Neuron (in vitro differentiated cells): ENCODE data around the gene STAB2.

Source experiments
- H2AFZ ChIP-seq: one replicate; pipeline ENCODE4 v1.6.1; 2013; ENCODE audit warnings: low read depth, mild to moderate bottlenecking, inconsistent platforms, low read length, moderate library complexity
- H3K27me3 ChIP-seq: one replicate; pipeline ENCODE4 v1.6.1; 2013; ENCODE audit warnings: low read length; ENCODE audit not compliant: insufficient read depth
- H3K36me3 ChIP-seq: one replicate; pipeline ENCODE4 v1.6.1; 2013; ENCODE audit warnings: low read length; ENCODE audit not compliant: insufficient read depth
- H3K4me1 ChIP-seq: one replicate; pipeline ENCODE4 v1.6.1; 2013; ENCODE audit warnings: low read length; ENCODE audit not compliant: insufficient read depth
- H3K4me3 ChIP-seq: 2 replicates; pipeline ENCODE4 v1.5.1; 2013; ENCODE audit warnings: mild to moderate bottlenecking, low read length, moderate library complexity
- H3K9me3 ChIP-seq: one replicate; pipeline ENCODE4 v1.6.1; 2013; ENCODE audit warnings: low read length

The STAB2 gene

DNA sequence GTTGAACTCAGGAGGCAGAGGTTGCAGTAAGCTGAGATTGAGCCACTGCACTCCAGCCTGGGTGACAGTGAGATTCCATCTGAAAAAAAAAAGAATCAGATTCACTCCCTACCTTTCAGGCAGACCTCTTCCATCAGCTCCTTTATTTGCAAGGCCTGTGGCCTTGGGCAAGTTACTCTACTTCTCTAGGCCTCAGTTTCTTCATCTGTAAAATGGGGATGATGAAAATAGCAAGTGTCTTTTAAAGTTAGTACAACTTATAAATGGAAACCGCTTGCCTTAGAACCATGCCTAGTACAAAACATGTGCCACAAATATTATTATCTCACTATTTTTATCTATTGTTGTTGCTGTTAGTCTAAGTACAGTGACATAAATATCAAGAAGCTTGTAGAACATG is 84.3 kb downstream of the STAB2 start:
- H3K9me3 ChIP-seq, result no peaks in the 10 kb centered on the region
- no peaks in the 10 kb centered on the region for H3K36me3 ChIP-seq
- no peak overlapping the region for H2AFZ ChIP-seq
- no peaks in the 10 kb centered on the region for H3K27me3 ChIP-seq
- no peak overlapping the region for H3K4me3 ChIP-seq
- H3K4me1 ChIP-seq, result no peaks in the 10 kb centered on the region

DNA sequence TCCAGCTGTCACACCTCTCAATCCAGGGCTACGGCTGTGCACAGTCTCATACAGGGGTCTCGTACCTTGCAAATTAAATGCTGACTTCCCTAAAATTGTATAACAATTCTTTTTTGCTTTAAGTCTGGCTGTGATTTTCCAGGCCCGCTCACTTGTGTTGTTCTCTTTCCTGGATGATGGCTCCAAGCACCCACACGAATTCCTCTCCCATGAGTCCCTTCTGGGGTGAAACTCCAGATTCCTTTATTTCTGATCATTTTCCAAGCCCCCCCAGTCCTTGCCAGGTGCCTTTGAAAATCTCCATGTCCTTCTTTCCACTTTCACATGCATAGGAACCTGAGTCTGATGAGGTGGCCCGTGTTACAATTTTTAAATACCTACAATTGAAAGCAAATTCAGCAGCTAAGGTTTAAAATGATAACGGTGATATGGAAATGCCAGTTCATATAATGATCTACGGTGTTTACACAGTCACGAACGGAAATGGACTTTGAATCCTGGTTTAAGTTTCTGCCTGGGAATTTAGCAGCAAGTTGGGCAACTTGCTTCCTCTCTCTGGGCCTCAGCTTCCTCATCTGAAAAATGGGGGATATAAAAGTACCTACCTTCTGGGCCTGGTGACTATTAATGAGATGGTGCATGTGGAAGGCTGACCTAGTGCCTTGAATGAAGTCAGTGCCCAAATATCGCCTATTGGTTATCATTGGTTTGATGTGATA is 85.5 kb downstream of the STAB2 start:
- Histone ChIP-seq H3K27me3 (no peaks in the 10 kb centered on the region), H3K4me1 (no peaks in the 10 kb centered on the region), H3K36me3 (no peaks in the 10 kb centered on the region), H3K4me3 (no peak overlapping the region), H2AFZ (no peak overlapping the region), H3K9me3 (no peaks in the 10 kb centered on the region)

DNA sequence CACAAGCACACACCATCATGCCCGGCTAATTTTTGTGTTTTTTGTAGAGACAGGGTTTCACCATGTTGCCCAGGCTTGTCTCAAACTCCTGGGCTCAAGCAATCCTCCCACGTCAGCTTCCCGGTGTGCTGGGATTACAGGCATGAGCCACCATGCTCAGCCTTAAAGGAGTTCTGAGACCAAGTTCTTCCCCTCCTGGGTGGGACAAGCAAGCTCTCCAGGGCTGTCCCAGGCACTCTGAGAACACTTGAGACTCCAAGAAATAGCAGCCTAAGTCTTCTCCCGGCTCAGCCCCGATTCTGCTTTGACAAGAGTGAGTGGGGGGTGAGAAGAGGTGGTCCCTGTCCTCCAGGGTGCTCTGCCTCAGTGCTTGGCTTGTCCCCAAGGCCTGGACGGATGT is 86.4 kb downstream of the STAB2 start:
- Histone ChIP-seq H3K4me3 (no peak overlapping the region), H3K4me1 (no peaks in the 10 kb centered on the region), H3K9me3 (no peaks in the 10 kb centered on the region), H3K36me3 (no peaks in the 10 kb centered on the region), H3K27me3 (no peaks in the 10 kb centered on the region), H2AFZ (no peak overlapping the region)

DNA sequence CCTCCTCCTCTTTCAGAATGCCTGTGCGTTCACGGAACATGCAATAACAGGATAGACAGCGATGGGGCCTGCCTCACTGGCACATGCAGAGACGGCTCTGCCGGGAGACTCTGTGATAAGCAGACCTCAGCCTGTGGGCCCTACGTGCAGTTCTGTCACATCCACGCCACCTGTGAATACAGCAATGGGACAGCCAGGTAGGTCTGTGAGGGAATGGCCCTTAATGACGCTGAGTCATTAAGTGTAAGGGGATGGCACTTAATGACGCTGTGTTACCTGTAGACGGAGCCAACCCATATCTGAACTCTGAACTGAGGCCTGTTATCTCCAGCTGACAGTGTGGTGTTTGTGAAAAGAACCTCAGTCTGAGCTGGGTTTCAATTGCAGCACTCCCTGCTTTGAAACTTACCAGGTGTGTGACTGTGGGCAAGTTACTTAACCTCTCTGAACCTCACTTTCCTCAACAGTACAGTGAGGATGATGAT is 86.9 kb downstream of the STAB2 start:
- H3K4me3 ChIP-seq, result no peak overlapping the region
- H3K9me3 ChIP-seq, result no peaks in the 10 kb centered on the region
- no peaks in the 10 kb centered on the region for H3K4me1 ChIP-seq
- H2AFZ ChIP-seq, result no peak overlapping the region
- H3K36me3 ChIP-seq, result no peaks in the 10 kb centered on the region
- H3K27me3 ChIP-seq, result no peaks in the 10 kb centered on the region

DNA sequence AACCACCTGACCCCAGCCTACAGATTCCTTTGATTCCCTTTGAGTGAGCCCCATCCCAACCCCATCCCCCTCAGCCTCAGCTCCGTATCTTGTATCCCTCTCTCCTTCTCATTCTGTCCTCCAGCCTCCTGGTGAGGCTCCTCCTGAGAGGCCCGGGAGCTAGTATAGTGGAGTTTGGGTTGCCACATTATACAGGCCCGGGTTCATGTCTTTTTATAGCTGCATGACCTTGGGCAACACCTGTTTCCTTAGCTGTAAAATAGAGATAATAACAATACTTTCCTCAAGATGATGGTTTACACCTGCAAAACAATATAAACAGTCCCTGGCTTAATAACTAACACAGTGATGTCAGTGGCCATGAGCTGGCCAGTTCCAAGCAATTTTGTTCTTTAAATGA is 89.8 kb downstream of the STAB2 start:
- H3K4me1 ChIP-seq, result no peaks in the 10 kb centered on the region
- no peaks in the 10 kb centered on the region for H3K9me3 ChIP-seq
- H3K4me3 ChIP-seq, result no peak overlapping the region
- no peaks in the 10 kb centered on the region for H3K27me3 ChIP-seq
- no peak overlapping the region for H2AFZ ChIP-seq
- H3K36me3 ChIP-seq, result no peaks in the 10 kb centered on the region

DNA sequence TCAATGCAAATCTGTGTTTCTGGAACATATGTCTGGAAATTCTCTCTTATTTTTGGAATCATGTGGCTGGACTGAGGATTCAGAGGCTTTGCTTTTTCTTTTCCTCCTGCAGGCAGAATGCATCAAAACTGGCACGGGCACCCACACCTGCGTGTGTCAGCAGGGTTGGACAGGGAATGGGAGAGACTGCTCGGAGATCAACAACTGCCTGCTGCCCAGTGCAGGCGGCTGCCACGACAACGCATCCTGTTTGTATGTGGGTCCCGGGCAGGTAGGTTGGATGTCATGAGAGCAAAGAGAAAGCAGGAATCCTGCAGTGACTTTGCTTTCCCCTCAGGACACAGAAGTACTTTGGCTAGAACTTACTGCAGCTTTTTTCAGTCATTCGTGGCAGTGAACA is 90.3 kb downstream of the STAB2 start:
- no peak overlapping the region for H3K4me3 ChIP-seq
- no peaks in the 10 kb centered on the region for H3K36me3 ChIP-seq
- no peak overlapping the region for H2AFZ ChIP-seq
- peaks cover 2% of the 10 kb centered on the region for H3K27me3 ChIP-seq
- no peaks in the 10 kb centered on the region for H3K4me1 ChIP-seq
- H3K9me3 ChIP-seq, result no peaks in the 10 kb centered on the region

DNA sequence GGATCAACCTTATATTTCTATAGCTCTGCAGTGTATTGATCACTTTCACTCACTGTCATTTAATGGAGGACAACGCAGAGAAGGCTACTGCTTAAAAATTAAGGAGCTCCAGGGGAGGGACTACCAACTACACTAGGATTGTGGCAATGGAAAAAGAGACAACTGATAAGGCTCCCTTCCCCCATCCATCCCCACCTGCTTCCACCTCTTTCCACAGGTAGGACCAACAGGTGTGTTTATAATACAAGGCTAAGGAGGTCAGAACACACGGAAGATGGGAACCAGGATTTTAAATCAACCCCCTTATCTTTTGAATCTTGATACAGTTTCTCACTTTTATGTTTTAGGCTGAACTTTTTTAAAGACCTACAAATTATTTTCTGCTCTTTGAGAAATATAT is 90.8 kb downstream of the STAB2 start:
- Histone ChIP-seq H3K4me3 (no peak overlapping the region), H2AFZ (no peak overlapping the region)

DNA sequence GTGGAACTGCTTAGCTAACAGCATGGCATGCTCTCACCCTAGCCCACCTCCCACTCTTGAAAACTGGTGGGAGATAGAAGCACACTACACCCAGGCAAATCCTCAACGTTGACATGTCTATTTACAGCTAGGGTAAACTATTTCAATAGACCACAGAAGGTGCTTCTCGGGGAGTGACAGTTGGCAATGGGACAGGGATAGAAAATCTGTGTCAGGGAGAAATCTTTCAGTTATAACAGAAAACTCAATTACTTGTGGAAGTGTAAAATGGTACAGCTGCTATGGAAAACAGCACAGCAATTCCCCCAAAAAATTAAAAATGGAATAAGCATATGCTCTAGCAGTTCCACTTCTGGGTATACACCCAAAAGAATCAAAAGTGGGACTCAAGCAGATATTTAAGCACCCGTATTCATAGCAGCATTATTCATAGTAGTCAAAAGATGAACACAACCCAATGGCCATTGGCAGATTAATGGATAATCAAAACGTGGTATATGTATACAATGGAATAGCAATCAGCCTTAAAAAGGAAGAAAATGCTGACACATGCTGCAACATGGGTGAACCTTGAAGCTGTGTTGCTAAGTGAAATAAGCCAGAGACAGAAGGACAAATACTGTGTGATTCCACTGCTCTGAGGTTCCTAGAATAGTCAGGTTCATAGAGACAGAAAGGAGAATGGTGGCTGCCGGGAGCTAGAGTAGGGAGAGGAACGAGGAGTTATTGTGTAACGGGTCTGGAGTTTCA is 92.5 kb downstream of the STAB2 start:
- Histone ChIP-seq H3K4me1 (no peaks in the 10 kb centered on the region), H3K36me3 (no peaks in the 10 kb centered on the region), H3K27me3 (peaks cover 2% of the 10 kb centered on the region), H3K4me3 (no peak overlapping the region), H2AFZ (no peak overlapping the region), H3K9me3 (no peaks in the 10 kb centered on the region)

More for the DNA sequence above, 90.8 kb downstream of the STAB2 start:
- Histone ChIP-seq H3K4me1 (no peaks in the 10 kb centered on the region), H3K9me3 (no peaks in the 10 kb centered on the region), H3K27me3 (peaks cover 2% of the 10 kb centered on the region), H3K36me3 (no peaks in the 10 kb centered on the region)

DNA sequence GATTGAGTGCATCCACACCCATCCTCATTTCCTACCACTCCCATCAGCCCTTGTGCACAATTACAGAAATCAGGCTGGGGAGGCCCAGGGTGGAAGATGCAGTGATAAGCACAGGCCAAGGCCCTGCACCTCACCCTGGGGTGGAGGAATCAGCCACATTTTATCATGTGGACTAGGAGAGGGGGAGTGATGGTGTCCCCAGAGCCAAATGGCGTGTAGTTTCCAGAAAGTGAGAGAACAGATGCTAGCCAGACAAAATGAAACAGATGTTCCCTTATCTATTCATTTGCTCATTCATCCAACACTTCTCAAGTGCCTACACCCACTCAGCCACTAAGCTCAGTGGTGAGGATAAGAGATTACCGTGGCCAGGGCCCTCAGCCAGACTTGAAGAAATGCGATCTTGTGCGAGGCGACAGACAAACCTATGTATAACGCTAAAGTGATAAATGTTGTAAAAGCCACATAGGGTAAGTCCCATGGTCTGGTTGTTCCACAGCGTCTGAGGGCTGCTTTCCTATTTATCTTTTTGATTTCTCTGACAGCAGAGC is 93.6 kb downstream of the STAB2 start:
- Histone ChIP-seq H2AFZ (no peak overlapping the region), H3K36me3 (no peaks in the 10 kb centered on the region), H3K4me1 (no peaks in the 10 kb centered on the region), H3K4me3 (no peak overlapping the region), H3K9me3 (no peaks in the 10 kb centered on the region), H3K27me3 (peaks cover 2% of the 10 kb centered on the region)

DNA sequence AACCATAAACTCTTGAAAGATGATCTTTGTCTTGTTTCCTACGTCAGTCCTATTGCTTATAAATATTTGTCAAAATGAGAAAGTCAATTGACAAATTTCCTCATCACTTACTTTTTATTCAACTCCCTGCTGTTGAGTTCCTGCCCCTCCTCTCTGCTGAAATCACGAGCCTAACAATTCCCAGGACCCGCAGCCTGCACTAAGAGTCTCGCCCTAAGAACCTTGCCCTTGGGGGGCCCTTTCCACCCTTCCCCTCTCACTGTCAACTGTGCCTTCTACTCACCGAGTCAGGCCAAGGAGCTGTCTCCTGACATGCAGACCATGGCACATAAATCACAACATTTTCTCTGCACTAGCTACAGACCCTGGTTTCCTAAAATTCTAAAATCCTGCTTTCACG is 99.0 kb downstream of the STAB2 start:
- Histone ChIP-seq H3K4me3 (no peak overlapping the region), H3K9me3 (no peaks in the 10 kb centered on the region), H2AFZ (no peak overlapping the region), H3K36me3 (no peaks in the 10 kb centered on the region), H3K27me3 (peaks cover 2% of the 10 kb centered on the region), H3K4me1 (no peaks in the 10 kb centered on the region)

DNA sequence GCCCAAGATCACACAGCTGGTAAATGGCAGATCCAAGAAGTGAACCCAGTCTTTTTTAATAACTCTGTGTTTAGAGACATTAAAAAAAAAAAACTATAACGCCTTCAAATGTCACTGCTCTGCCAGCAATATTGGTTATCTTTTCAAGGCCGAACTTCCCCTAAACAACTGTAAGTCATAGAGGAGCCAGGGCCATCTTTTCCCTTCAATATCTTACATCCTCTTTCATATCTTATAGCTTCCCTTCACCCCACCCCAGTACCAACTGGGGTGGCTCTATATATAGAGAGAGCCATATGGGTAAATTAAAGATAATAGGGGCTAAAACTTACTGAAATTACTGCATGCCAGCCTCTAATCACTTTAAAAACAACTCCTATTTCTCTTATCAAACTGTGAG is 100.2 kb downstream of the STAB2 start:
- H3K4me3 ChIP-seq, result no peak overlapping the region
- H3K9me3 ChIP-seq, result no peaks in the 10 kb centered on the region
- no peak overlapping the region for H2AFZ ChIP-seq
- no peaks in the 10 kb centered on the region for H3K27me3 ChIP-seq
- H3K36me3 ChIP-seq, result no peaks in the 10 kb centered on the region
- no peaks in the 10 kb centered on the region for H3K4me1 ChIP-seq

DNA sequence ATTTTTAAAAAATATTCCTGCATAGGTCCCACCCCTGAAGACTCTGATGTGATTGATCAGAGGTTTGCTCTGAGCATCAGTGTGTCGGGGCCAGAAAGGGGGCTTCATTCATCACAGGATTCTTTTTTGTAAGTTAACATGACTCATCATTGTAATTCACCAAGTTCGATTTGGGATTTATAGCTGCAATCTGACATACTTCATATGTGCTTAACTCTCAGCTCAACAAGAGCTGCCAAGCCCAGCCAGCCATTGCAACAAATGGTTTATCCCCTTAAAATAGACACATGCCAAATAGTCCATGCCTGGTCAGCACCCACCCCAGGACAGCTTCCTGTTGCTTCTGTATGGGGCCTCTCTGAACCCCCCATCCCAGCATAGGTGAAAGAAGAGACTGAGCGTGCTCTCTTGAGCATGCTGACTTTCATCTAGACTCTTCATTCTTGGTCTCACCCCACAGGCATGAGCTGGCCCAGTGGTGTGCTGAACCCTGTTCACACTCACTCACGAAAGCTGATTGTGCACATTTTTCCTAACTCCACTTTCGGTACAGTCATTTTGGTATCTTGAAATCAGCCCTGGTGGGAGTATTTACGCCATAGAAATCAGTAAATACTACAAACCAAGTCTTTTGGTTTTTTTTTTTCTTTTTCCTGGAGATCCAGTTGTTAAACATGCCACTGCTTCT is 101.4 kb downstream of the STAB2 start:
- Histone ChIP-seq H3K4me1 (no peaks in the 10 kb centered on the region), H2AFZ (no peak overlapping the region), H3K4me3 (no peak overlapping the region), H3K36me3 (no peaks in the 10 kb centered on the region), H3K9me3 (no peaks in the 10 kb centered on the region), H3K27me3 (no peaks in the 10 kb centered on the region)

DNA sequence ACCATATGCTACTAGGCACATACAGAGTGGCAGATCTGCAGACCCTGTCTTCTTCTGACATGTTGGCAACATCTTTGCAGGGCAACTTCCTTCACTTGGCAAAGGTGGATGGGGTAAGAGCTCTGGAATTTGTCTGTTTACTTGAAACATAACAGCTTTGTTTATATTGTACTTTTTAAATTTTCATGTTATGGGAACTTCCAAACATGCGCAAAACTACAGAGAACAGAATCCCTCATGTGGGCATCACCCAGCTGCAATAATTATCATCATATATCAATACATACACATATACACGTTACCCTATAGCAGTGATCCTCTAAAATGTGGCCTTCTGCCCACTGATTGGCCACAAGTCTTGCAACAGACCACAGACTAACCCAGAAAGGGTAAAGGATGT is 103.4 kb downstream of the STAB2 start:
- Histone ChIP-seq H3K4me1 (no peaks in the 10 kb centered on the region), H3K36me3 (no peaks in the 10 kb centered on the region), H2AFZ (no peak overlapping the region), H3K9me3 (no peaks in the 10 kb centered on the region), H3K4me3 (no peak overlapping the region), H3K27me3 (no peaks in the 10 kb centered on the region)
